HG02678 (cell line): ENCODE data around the gene GSTT4.
"Not testable (repeated sequence)": the region's sequence is repeated elsewhere in the genome, so short reads cannot be mapped to it uniquely, and the experiment has no call there.

ENCODE experiments used
- ATAC-seq: cut with Tn5 transposase; IDR thresholded peaks from one replicate; pipeline ENCODE4 v1.9.1; 2021; ENCODE audit warnings: mild to moderate bottlenecking, moderate library complexity; ENCODE audit not compliant: unreplicated experiment

The GSTT4 gene

GRCh38 chr22:24005201-24005600 is at the start of gene GSTT4:
GSTT4 (minus strand) TSS chr22:24005453; CDS start chr22:24005356, 97 bp downstream.
- no peak for ATAC-seq

GRCh38 chr22:24054356-24054755 is 49.1 kb upstream of the GSTT4 start:
- ATAC-seq = no peak

- no peak for ATAC-seq
Measured at GRCh38 chr22:24053481-24054226, 48.4 kb upstream of the GSTT4 start.

DNA sequence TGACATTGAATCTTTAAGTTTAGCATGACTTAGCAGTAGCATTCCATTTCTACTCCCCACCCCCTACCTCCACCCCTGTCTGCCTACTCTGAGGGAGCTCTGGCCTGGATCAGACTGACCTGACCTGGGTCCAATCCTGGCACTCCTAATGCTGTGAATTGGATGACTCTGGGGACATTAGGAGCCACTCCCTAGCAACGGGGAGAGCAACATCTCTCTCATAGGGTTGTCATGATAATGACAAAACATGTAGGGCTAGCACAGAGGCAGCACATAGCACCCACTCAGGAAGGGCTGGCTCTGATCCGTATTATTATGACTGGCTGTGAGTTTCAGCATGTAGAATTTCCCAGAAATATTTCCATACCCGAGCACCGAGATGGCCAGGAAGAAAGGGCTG is 46.3 kb upstream of the GSTT4 start:
- no peak for ATAC-seq

DNA sequence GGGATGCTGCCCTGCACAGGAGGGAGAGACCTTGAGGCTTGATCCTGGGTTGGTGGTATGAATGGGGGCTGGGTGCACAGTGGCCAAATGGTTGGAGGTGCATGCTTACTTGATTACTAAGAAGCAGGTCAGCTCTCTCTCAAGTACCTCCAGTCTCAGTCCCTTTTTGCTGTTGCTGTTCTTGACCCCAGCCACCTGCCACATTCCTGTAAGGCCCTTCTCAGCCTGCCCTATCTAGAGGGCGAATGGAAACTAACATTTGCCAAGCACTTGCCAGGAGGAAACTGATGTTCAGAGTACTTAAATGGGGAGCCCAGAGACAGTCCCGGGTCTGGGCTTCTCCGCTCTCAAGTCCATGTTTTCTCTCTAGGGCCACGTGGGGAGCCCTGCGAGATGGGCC is 45.8 kb upstream of the GSTT4 start:
- no peak for ATAC-seq

GRCh38 chr22:24049978-24050377 is 44.7 kb upstream of the GSTT4 start:
- ATAC-seq = no peak

- no peak for ATAC-seq
Measured at GRCh38 chr22:24049211-24049610, 44.0 kb upstream of the GSTT4 start.

GRCh38 chr22:24046024-24046423 is 40.8 kb upstream of the GSTT4 start:
- no peak for ATAC-seq

DNA sequence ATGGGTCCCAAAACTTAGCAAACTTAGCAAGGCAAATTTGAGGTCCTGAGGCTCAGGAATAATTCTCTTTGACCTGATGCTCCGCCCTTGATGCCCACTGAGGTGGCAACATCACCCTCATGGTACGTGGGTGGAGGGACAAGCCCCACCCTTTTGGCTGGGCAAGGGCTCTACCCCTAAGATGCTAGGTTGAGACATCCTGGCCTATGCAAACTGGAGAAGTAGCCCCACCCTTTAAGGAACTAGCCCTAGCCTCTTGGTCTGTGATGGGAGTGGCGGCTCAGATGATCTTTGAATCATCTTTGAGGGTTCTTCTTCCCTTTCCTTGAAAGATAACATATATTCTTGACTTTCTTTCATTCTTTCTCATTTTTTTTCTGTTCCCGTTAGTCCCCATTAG is 38.7 kb upstream of the GSTT4 start:
- ATAC-seq = no peak

GRCh38 chr22:24043465-24043864 is 38.2 kb upstream of the GSTT4 start:
- ATAC-seq = not testable (repeated sequence)

GRCh38 chr22:24040946-24041345 is 35.7 kb upstream of the GSTT4 start:
- no peak for ATAC-seq

DNA sequence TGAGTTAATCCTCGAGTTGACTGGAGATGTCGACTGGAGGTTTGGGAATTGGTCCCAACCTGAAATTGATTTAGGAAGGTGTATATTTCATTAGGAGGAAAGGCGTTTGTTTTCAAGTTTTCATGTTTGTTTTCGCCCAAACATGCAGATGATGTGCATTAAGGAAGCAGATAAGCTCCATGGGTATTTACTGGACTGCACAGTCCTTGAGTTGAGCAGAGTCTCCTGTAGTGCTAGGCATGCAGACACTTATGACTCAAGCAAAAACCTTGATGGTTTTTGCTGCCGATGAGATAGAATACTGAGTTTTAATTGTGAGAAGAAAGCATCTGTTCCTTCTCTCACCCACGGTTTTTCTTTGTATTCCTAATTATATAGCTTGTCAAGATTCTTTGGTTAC is 33.8 kb upstream of the GSTT4 start:
- ATAC-seq = no peak

- no peak for ATAC-seq
Measured at GRCh38 chr22:24037851-24038765, 32.9 kb upstream of the GSTT4 start.

GRCh38 chr22:24035296-24035695 is 30.0 kb upstream of the GSTT4 start:
- no peak for ATAC-seq

GRCh38 chr22:24033731-24034130 is 28.5 kb upstream of the GSTT4 start:
- no peak for ATAC-seq

- no peak for ATAC-seq
Measured at GRCh38 chr22:24030186-24030702, 25.0 kb upstream of the GSTT4 start.

- no peak for ATAC-seq
Measured at GRCh38 chr22:24029304-24029703, 24.1 kb upstream of the GSTT4 start.

DNA sequence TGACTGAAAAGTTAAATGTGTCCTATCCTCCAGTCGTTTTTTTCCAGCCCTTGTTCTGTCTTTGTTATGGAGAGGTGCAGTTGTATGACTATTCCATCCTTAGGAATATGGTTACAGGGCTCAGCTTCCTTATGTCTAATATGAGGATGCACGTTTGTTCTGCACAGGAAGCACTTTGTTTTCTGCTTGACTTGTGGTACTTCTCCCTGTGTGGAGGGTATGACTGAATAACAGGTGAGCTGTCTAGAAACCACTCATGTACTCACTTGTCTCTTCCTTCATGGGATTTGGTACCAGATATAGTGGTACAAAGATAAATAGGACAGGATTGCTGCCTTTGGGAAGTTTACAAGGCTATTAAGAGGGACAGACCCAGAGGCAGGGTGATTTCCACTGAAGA is 23.3 kb upstream of the GSTT4 start:
- ATAC-seq = no peak

DNA sequence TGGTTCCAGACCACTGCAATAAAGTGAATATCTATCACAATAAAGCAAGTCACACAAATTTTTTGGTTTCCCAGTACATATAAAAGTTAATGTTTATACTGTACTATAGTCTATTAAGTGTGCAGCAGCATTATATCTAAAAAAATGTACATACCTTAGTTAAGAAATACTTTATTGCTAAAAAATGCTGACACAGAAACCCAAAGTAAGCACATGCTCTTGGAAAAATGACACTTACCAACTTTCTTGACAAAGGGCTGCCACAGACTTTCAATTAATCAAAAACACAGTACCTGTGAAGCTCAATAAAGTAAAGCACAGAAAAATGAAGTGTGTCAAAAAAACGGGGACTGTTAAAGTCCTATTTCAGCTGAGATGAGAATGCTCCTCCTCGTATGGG is 22.7 kb upstream of the GSTT4 start:
- ATAC-seq = no peak

DNA sequence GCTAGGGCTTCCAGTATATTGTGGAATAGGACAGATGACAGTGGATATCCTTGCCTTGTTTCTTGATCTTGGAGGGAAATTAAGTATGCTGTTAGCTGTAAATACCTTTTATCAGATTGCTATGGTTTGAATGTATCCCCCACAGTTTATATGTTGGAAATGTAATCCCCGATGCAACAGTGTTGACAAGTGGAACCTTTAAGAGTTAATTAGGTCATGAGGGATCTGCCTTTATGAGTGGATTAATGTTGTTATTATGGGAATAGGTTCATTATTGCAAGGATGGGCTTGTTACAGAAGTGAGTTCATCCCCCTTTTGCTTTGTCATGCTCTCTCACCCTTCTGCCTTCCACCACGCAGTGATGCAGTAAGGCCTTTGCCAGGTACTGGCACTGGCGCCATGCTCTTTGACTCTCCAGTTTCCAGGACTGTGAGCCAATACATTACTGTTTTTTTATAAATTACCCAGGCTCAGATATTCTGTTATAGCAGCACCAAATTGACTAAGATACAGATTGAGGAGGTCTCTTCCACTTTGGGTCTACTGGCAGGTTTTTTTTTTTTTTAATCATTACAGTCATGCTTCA is 22.2 kb upstream of the GSTT4 start:
- ATAC-seq = no peak

- ATAC-seq = no peak
Measured at GRCh38 chr22:24026733-24027132, 21.5 kb upstream of the GSTT4 start.
